Heart left ventricle (tissue), 13 donors: ENCODE data around the gene PIP5K1C.

Experiments used
- POLR2A ChIP-seq, 2 donors: fragments of 450-650 bp; IDR thresholded peaks; one replicate each; pipeline ENCODE4 v1.6.1; 2017; ENCODE audit warnings: antibody characterized with exemption in 2 of 2, mild to moderate bottlenecking in 2 of 2, moderate library complexity in 2 of 2
- TF ChIP-seq, protein P1 (sequence below), 12 donors: fragments of 200-600 bp; sonication (generic) in 4 of 12; IDR thresholded peaks; one replicate each; pipeline versions ENCODE4 v1.5.0 to v1.8.0; 2018 to 2022; ENCODE audit warnings: antibody characterized with exemption in 12 of 12, mild to moderate bottlenecking in 5 of 12
- donor health status: ischemic (EF 13 %, LVEDD 7.1; RV severe dilation, severe dysfunction).
- donor health status: DM: no; HTN: yes; CAD: no.
- donor health status: DM: no; HTN: no; CAD: no.
- donor health status: ischemic (EF 25% LVEDD 6.9; RV normal size, moderate dysfunction).
- donor health status: ischemic (EF 25% LVEDD 5.7; RV mildly dilated, moderate dysfunction).
- donor health status: ischemic (EF 35%, LVEDD 5.7; RV mildly dilated, moderate dysfunction).
- donor health status: nonischemic (EF 11% LVEDD 7.7; RV severe dilation, severe dysfunction).
- donor health status: DM: yes; HTN: yes; CAD: no.
- donor health status: PGD.
- donor health status: ischemic (EF 29% LVEDD 5.4; RV normal size, mild dysfunction).
- donor health status: nonischemic (EF 23%, LVEDD 6.1; RV moderate dilation, normal function).

DNA sequence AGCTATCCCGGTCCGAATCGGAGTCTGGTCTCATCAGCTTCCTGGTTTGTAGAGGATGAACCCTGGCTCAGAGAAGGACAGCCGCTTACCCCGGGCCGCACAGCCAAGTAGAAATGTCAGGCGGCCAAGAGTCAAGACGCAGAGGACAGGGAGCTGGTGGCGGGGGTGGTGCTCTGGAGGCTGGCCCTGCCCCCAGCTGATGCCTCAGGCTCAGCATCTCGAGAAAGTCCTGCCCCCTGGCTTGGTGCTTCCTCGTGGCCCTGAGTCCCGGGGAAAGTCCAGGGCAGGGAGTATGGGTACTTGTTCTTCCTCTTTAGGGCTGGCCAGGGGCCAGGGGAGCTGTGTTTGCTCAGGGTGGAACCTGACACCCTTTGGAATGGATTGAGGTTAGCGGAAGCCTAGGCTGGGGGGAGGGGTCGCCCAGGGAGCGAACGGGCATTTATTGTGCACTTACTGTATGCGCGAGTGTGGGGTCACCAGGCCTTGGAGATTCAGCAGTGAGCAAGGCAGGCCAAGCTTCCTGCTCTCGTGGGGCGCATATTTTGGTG lies 10.1 kb upstream of the PIP5K1C start:
- TF ChIP-seq POLR2A (IDR thresholded peaks at IDR 0.05) = no peak
- TF ChIP-seq, protein P1, sequence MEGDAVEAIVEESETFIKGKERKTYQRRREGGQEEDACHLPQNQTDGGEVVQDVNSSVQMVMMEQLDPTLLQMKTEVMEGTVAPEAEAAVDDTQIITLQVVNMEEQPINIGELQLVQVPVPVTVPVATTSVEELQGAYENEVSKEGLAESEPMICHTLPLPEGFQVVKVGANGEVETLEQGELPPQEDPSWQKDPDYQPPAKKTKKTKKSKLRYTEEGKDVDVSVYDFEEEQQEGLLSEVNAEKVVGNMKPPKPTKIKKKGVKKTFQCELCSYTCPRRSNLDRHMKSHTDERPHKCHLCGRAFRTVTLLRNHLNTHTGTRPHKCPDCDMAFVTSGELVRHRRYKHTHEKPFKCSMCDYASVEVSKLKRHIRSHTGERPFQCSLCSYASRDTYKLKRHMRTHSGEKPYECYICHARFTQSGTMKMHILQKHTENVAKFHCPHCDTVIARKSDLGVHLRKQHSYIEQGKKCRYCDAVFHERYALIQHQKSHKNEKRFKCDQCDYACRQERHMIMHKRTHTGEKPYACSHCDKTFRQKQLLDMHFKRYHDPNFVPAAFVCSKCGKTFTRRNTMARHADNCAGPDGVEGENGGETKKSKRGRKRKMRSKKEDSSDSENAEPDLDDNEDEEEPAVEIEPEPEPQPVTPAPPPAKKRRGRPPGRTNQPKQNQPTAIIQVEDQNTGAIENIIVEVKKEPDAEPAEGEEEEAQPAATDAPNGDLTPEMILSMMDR (IDR thresholded peaks at IDR 0.05) = no peak
